Heart right ventricle (tissue), 16 donors: ENCODE results near the gene PRRT3. TPM values are rescaled to one million over a fixed set of nuclear protein-coding genes. Genes with fewer than 3 reads are reported as not detected.
"Not testable (repeated sequence)": the region's sequence is repeated elsewhere in the genome, so short reads cannot be mapped to it uniquely, and the experiment has no call there.

Source experiments
- ATAC-seq, 8 donors: fragments of 200-7000 bp; cut with Tn5 transposase; one replicate each; pipeline ENCODE4 v1.9.1; 2020; ENCODE audit warnings: mild to moderate bottlenecking in 8 of 8, moderate library complexity in 8 of 8, moderate number of reproducible peaks in 1 of 8
- DNase-seq, 2 donors: peaks; one replicate each; pipeline ENCODE4 v3.0.0-alpha.2; 2020
- H3K27ac ChIP-seq, 10 donors: fragments of 200-600 bp; sonication (generic) in 2 of 10; one replicate each; pipeline versions ENCODE4 v1.5.0 to v1.8.0; 2020 to 2022; ENCODE audit warnings: mild to moderate bottlenecking in 3 of 10
- H3K27me3 ChIP-seq, 7 donors: fragments of 200-600 bp; one replicate each; pipeline ENCODE4 v1.8.0; 2021 to 2022; ENCODE audit warnings: mild to moderate bottlenecking in 2 of 7
- H3K36me3 ChIP-seq, 9 donors: fragments of 200-600 bp; sonication (generic) in 1 of 9; one replicate each; pipeline versions ENCODE4 v1.5.0 to v1.8.0; 2020 to 2022; ENCODE audit warnings: mild to moderate bottlenecking in 2 of 9
- H3K4me1 ChIP-seq, 9 donors: fragments of 200-600 bp; sonication (generic) in 1 of 9; one replicate each; pipeline versions ENCODE4 v1.5.0 to v1.8.0; 2020 to 2022; ENCODE audit warnings: mild to moderate bottlenecking in 4 of 9
- H3K4me3 ChIP-seq, 10 donors: fragments of 200-600 bp; sonication (generic) in 2 of 10; one replicate each; pipeline versions ENCODE4 v1.5.0 to v1.8.0; 2020 to 2022; ENCODE audit warnings: mild to moderate bottlenecking in 7 of 10, moderate library complexity in 2 of 10
- H3K9me3 ChIP-seq, 11 donors: fragments of 200-600 bp in 10 of 11; sonication (generic) in 2 of 11; one replicate each; pipeline versions ENCODE4 v1.5.0 to v1.8.0; 2013 to 2022; ENCODE audit warnings: mild to moderate bottlenecking in 2 of 11, control low read depth in 1 of 11, moderate library complexity in 1 of 11
- CTCF ChIP-seq, 9 donors: fragments of 200-600 bp; sonication (generic) in 2 of 9; IDR thresholded peaks; one replicate each; pipeline versions ENCODE4 v1.5.0 to v1.8.0; 2021 to 2022; ENCODE audit warnings: antibody characterized with exemption in 9 of 9, mild to moderate bottlenecking in 5 of 9, moderate library complexity in 1 of 9
- WGBS, 2 donors: extraction: QIAGEN DNeasy Blood & Tissue Kit; methylation state at CpG; one replicate each; pipeline ENCODE4 v1.1.7; 2013; ENCODE audit warnings: inconsistent platforms in 1 of 2; 5-methylcytosine and 5-hydroxymethylcytosine counted together
- intact Hi-C, 10 donors: fragments of 100-400 bp; cut with DNase I; formaldehyde crosslinking; loops; one replicate each; pipeline versions ENCODE4 v1.11.1 to v1.14.2; 2022
- polyA plus RNA-seq, 2 donors: library from polyadenylated mRNA; stranded (reverse); fragments of 200-250 nt; gene quantifications; one replicate each; pipeline ENCODE4 v1.2.3, GENCODE V29; 2013
- total RNA-seq, 10 donors: library from RNA; stranded (reverse); fragmentation: NEBNext Ultra II Directional in 3 of 10; extraction: Animal tissue kit (Norgen Biotek cat#: 25700) in 3 of 10; gene quantifications; one replicate each; pipeline versions ENCODE4 v1.2.1 to v1.2.4, GENCODE V29; 2021 to 2023
- donor health status: Arrhythmogenic right ventricular cardiomyopathy.
- donor health status: ischemic (EF 13 %, LVEDD 7.1; RV severe dilation, severe dysfunction).
- donor health status: healthy with polysubstance abuse.
- donor health status: DM: no; HTN: yes; CAD: no.
- donor health status: DM: no; HTN: no; CAD: no.
- donor health status: ischemic (EF 25% LVEDD 6.9; RV normal size, moderate dysfunction).
- donor health status: ischemic (EF 25% LVEDD 5.7; RV mildly dilated, moderate dysfunction).
- donor health status: healthy.
- donor health status: DM: yes; HTN: yes; CAD: no.
- donor health status: Ischemic cardiomyopathy.
- donor health status: ischemic (EF 35%, LVEDD 5.7; RV mildly dilated, moderate dysfunction).
- donor health status: nonischemic (EF 11% LVEDD 7.7; RV severe dilation, severe dysfunction).
- donor health status: DM: yes; HTN: yes; CAD: no.
- donor health status: PGD.
- donor health status: ischemic (EF 29% LVEDD 5.4; RV normal size, mild dysfunction).
- donor health status: nonischemic (EF 23%, LVEDD 6.1; RV moderate dilation, normal function).

The PRRT3 gene
- total and polyA plus RNA-seq, 12 donors = 0.45 to 2.0 (median 1.2) TPM

- DNase-seq = no peak
- no peak for ATAC-seq
- no peak for TF ChIP-seq CTCF (IDR thresholded peaks at IDR 0.05)
- Histone ChIP-seq H3K36me3 (peaks cover 0 to 4% (median 0%) of the 10 kb centered on the region in 9 donors), H3K9me3 (no peaks in the 10 kb centered on the region), H3K4me3 (no peak overlapping the region), H3K4me1 (peaks cover 0 to 30% (median 10%) of the 10 kb centered on the region in 9 donors), H3K27ac (no peak overlapping the region), H3K27me3 (no peaks in the 10 kb centered on the region)
- intact Hi-C loops = no loop called here
- WGBS, 2 donors = 70% methylated on average over 3 of the region's 3 CpGs
Measured at GRCh38 chr3:9899289-9899791, 52.9 kb downstream of the PRRT3 start.

GRCh38 chr3:9898467-9899241, 53.6 kb downstream of the PRRT3 start:
- no peaks in the 10 kb centered on the region for H3K27me3 ChIP-seq
- ATAC-seq = no peak
- 81 to 84% methylated on average over 8 of the region's 8 CpGs for WGBS, 2 donors
- H3K9me3 ChIP-seq = no peaks in the 10 kb centered on the region
- intact Hi-C loops = no loop called here
- H3K4me1 ChIP-seq = peaks cover 0 to 32% (median 10%) of the 10 kb centered on the region in 9 donors
- H3K36me3 ChIP-seq = peaks cover 0 to 8% (median 0%) of the 10 kb centered on the region in 9 donors
- H3K4me3 ChIP-seq = no peak overlapping the region
- DNase-seq = no peak
- H3K27ac ChIP-seq = no peak overlapping the region
- TF ChIP-seq CTCF (IDR thresholded peaks at IDR 0.05) = no peak

- TF ChIP-seq CTCF (IDR thresholded peaks at IDR 0.05) = no peak
- DNase-seq (no peak), ATAC-seq (peak in 1 of 8 donors; percentile 28)
- Histone ChIP-seq H3K27ac (no peak overlapping the region), H3K4me1 (peaks cover 0 to 27% (median 4%) of the 10 kb centered on the region in 9 donors), H3K36me3 (peaks cover 0 to 17% (median 0%) of the 10 kb centered on the region in 9 donors), H3K27me3 (no peaks in the 10 kb centered on the region), H3K9me3 (no peaks in the 10 kb centered on the region), H3K4me3 (no peak overlapping the region)
- intact Hi-C loops = no loop called here
- 62 to 68% methylated on average over 4 of the region's 4 CpGs for WGBS, 2 donors
Measured at GRCh38 chr3:9897408-9898372, 54.5 kb downstream of the PRRT3 start.

GRCh38 chr3:9896755-9897407, 55.3 kb downstream of the PRRT3 start:
- intact Hi-C loops, ATAC-seq, H3K27ac ChIP-seq, DNase-seq, H3K27me3 ChIP-seq, H3K4me3 ChIP-seq, H3K9me3 ChIP-seq: not testable (repeated sequence)
- 93 to 94% methylated on average over 10 of the region's 10 CpGs for WGBS, 2 donors
- Histone ChIP-seq H3K4me1 (peaks cover 0 to 26% (median 2%) of the 10 kb centered on the region in 9 donors), H3K36me3 (peaks cover 0 to 21% (median 0%) of the 10 kb centered on the region in 9 donors)

GRCh38 chr3:9895715-9896114, 56.5 kb downstream of the PRRT3 start:
- ATAC-seq = not testable (repeated sequence)

More at GRCh38 chr3:9895715-9896114, 56.5 kb downstream of the PRRT3 start:
- DNase-seq, H3K9me3 ChIP-seq, H3K27me3 ChIP-seq, intact Hi-C loops, H3K4me3 ChIP-seq: not testable (repeated sequence)
- WGBS, 2 donors = 95 to 97% methylated on average over 3 of the region's 3 CpGs
- H3K27ac ChIP-seq = peak overlapping the region in 1 of 10 donors; percentile 1
- H3K36me3 ChIP-seq = peaks cover 0 to 21% (median 0%) of the 10 kb centered on the region in 9 donors
- peaks cover 0 to 36% (median 12%) of the 10 kb centered on the region in 9 donors for H3K4me1 ChIP-seq
